ENCODE results near the gene HS3ST4. TPM values are rescaled to one million over a fixed set of nuclear protein-coding genes. Genes with fewer than 3 reads are reported as not detected.
"Not testable (repeated sequence)": the region's sequence is repeated elsewhere in the genome, so short reads cannot be mapped to it uniquely, and the experiment has no call there.

Gene HS3ST4
- total RNA-seq, 4 donors from 2014 or later = 0.15 to 4.6 (median 0.37) TPM

DNA sequence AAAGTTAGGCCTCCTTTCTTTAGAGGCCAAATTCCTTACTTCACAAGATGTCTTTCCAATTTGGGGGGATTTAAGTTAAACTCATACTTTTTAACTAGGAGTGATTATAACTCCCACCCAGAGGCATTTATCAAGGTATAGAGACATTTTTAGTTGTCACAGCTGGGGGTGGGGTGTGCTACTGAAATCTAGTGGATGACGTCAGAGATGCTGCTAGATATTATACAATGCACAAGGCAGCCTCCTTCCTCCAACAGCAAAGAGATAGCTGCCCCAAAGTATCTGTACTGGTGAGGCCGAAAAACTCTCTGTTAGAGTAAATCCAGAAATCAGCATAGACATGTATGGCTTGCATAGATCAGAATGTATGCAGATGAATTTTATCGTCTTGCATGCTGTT, 324.0 kb downstream of the HS3ST4 start:
- no peaks in the 10 kb centered on the region for H3K27me3 ChIP-seq
- peaks cover 0 to 4% (median 0%) of the 10 kb centered on the region in 3 donors for H3K9me3 ChIP-seq
- no peak for DNase-seq
- H3K27ac ChIP-seq = no peak overlapping the region
- TF ChIP-seq POLR2A (IDR thresholded peaks at IDR 0.05) = no peak
- no peak for TF ChIP-seq CTCF (IDR thresholded peaks at IDR 0.05)
- H3K4me1 ChIP-seq = no peaks in the 10 kb centered on the region
- WGBS, 2 donors = 50 to 67% methylated on average over 3 of the region's 3 CpGs
- H3K36me3 ChIP-seq = no peaks in the 10 kb centered on the region
- no peak overlapping the region for H3K4me3 ChIP-seq
- intact Hi-C loops (cut with DNase I) = no loop called here

DNA sequence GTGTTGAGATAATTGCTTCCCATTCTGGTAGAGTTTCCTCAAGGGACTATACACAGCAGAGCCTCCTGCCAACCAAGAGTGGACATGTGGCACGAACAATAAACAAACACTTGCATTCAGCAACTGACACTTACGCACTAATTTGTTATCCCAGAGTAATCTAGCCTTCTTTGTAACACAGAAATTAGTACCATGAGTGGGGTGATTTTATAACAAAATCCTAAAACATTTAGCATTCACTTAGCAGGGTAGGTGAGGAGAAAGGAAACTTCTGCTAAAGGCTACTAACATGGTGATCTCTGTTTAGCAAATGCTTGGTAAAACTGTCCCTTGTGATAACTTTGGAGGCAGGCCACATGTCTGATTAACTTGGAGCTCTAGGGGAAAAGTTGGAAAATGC, 325.2 kb downstream of the HS3ST4 start:
- TF ChIP-seq CTCF (IDR thresholded peaks at IDR 0.05) (no peak), POLR2A (IDR thresholded peaks at IDR 0.05) (no peak)
- no peak for DNase-seq
- Histone ChIP-seq H3K4me1 (no peaks in the 10 kb centered on the region), H3K27ac (no peak overlapping the region), H3K36me3 (no peaks in the 10 kb centered on the region), H3K4me3 (no peak overlapping the region), H3K9me3 (peaks cover 0 to 4% (median 0%) of the 10 kb centered on the region in 3 donors), H3K27me3 (no peaks in the 10 kb centered on the region)
- WGBS, 2 donors = 0 to 17% methylated on average over 1 to 2 of the region's 2 CpGs
- intact Hi-C loops (cut with DNase I) = no loop called here

DNA sequence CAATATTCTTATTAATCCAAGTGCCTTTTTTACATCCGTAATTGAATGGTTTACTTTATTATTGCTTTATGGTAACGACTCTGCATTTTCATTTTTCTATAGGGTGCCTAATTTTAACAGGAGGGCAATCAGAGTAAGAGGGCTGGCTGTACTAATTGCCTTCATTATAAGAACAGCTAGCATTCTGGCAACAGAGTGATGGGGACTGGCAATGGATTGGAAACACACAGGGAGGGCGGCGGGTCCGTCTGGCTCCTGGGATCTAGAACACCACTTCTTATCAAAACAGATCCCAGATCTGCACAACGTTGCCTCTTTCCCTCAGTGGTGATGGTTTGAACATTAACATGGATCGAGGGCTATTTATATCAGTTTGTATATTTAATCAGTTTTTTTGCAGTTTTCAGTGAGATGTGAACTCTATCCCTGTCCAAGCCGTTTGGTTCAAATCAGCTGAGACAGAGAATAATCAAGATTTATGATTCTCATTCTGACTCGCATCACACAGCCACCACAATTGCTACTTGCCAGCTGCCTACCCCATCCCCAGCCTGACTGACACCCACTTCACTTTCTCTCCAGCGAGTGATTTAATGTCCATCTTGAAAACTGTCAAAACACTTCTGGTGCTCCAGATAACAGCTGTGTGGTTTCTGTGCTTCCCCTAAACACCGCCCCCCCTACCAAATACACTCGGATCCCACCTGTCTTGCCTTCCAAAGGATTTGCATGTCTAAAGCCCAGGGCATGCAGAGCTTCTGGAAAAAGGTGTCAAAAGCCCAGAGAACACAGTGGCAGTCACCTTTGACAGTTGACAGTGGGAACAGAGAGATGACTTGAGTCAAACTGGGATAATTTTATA, 327.9 kb downstream of the HS3ST4 start:
- H3K27me3 ChIP-seq = no peaks in the 10 kb centered on the region
- TF ChIP-seq CTCF (IDR thresholded peaks at IDR 0.05) = no peak
- no peak for TF ChIP-seq POLR2A (IDR thresholded peaks at IDR 0.05)
- no peaks in the 10 kb centered on the region for H3K4me1 ChIP-seq
- no peak overlapping the region for H3K27ac ChIP-seq
- intact Hi-C loops (cut with DNase I) = no loop called here
- H3K9me3 ChIP-seq = peaks cover 0 to 4% (median 0%) of the 10 kb centered on the region in 3 donors
- 31 to 49% methylated on average over 12 of the region's 12 CpGs for WGBS, 2 donors
- H3K36me3 ChIP-seq = no peaks in the 10 kb centered on the region
- no peak for DNase-seq
- H3K4me3 ChIP-seq = no peak overlapping the region

DNA sequence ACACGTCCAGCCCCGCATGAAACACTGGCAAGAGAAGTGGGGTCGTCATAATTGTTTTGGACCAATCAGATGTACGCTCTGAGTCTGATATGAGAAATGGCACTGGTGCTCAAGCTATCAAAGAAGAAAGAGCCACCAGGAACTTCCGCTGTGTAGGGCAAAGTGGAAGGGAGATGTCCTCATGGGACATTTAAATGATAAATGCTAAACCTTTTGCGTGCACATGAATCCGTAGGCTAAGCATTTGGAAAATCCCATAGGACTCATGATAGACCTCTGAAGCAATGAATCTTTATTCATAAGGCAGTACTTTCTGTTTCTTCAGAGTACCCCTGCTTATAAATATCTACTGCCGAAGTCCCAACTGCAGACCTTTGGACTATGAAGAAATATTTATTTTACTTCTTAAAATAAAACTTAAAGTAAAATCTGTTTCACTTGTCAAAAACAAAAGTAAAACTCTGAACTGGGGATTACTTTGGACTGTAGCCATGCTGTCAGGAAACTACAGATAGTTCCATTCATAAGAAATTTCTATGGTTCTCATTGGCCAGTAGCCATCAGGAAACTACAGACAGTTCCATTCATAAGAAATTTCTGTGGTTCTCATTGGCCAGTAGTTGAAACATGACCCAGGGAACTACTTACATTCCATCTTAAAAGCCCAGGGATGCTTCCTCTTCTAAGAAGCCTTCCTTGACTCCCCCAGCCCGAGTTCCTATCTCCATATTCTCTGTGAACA, 335.1 kb downstream of the HS3ST4 start:
- H3K27me3 ChIP-seq = no peaks in the 10 kb centered on the region
- no peaks in the 10 kb centered on the region for H3K36me3 ChIP-seq
- intact Hi-C loops (cut with DNase I) = no loop called here
- no peaks in the 10 kb centered on the region for H3K4me1 ChIP-seq
- no peak overlapping the region for H3K4me3 ChIP-seq
- TF ChIP-seq CTCF (IDR thresholded peaks at IDR 0.05) = no peak
- no peak for TF ChIP-seq POLR2A (IDR thresholded peaks at IDR 0.05)
- no peaks in the 10 kb centered on the region for H3K9me3 ChIP-seq
- H3K27ac ChIP-seq = no peak overlapping the region
- no peak for DNase-seq
- WGBS, 2 donors = 64 to 72% methylated on average over 9 of the region's 9 CpGs

DNA sequence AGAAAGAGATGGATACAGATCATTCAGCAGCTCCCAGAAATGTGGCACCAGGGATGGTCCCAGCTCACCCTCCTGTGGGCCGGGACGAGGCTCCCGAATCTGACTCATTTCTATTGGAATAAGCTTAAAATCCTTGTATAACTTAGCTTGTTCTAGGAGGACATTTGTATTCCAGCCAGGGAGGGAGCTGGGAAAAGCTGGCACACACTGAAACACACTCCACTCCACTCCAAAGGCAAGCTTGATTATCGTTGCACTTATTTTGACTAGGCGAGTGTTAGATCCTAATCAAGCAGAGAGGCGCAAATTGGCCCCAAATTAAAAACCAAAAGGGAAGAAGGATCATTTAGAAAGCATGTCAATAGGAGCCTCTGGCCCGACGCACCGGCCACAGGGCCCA, 339.5 kb downstream of the HS3ST4 start:
- Histone ChIP-seq H3K27ac (no peak overlapping the region), H3K36me3 (no peaks in the 10 kb centered on the region), H3K9me3 (no peaks in the 10 kb centered on the region), H3K4me3 (no peak overlapping the region), H3K4me1 (no peaks in the 10 kb centered on the region), H3K27me3 (no peaks in the 10 kb centered on the region)
- WGBS, 2 donors = 84% methylated on average over 9 of the region's 9 CpGs
- TF ChIP-seq CTCF (IDR thresholded peaks at IDR 0.05) = no peak
- no peak for TF ChIP-seq POLR2A (IDR thresholded peaks at IDR 0.05)
- intact Hi-C loops (cut with DNase I) = no loop called here
- no peak for DNase-seq

- H3K4me3 ChIP-seq; H3K9me3 ChIP-seq; H3K27ac ChIP-seq; H3K27me3 ChIP-seq; DNase-seq; H3K4me1 ChIP-seq; intact Hi-C loops (cut with DNase I); H3K36me3 ChIP-seq: not testable (repeated sequence)
- WGBS, 2 donors = 77 to 95% methylated on average over 14 of the region's 18 CpGs
Measured at GRCh38 chr16:26032661-26033060, 340.9 kb downstream of the HS3ST4 start.

All from esophagus squamous epithelium (tissue), 5 donors.